SK-N-SH (cell line): Measurements from ENCODE around the gene FTO. TPM values are rescaled to one million over a fixed set of nuclear protein-coding genes. Genes with fewer than 3 reads are reported as not detected.

Experiments used
- CTCF ChIA-PET: fragments of 300-600, 350-600 bp; formaldehyde crosslinking; extraction: SDS; loops from one replicate; lab custom pipeline; 2021; lab: Yijun Ruan, JAX
- POLR2A ChIA-PET: fragments of 350-600 bp; sonication (Branson Sonifier 250); formaldehyde crosslinking; extraction: SDS; loops from one replicate; lab custom pipeline; 2020; ENCODE audit warnings: antibody characterized with exemption, inconsistent platforms; lab: Yijun Ruan, JAX
- DNase-seq: peaks from one replicate; pipeline ENCODE4 v3.0.0; 2012
- H2AFZ ChIP-seq: fragments of 200-600 bp; sonication (generic); 2 replicates; pipeline ENCODE4 v1.8.1; 2016; ENCODE audit warnings: antibody characterized with exemption, mild to moderate bottlenecking, low read depth
- H3F3A ChIP-seq: fragments of 200-600 bp; sonication (generic); replicated peaks from 2 replicates; pipeline ENCODE3; 2016; ENCODE audit warnings: antibody characterized with exemption, mild to moderate bottlenecking; ENCODE audit not compliant: insufficient read depth
- H3K27ac ChIP-seq, 2 experiments: fragments of 200-500 bp in 1 of 2; fragments of 200-600 bp in 1 of 2; sonication (Bioruptor generic) in 1 of 2; sonication (generic), shearing (Covaris generic) in 1 of 2; 2 replicates each; pipeline versions ENCODE4 v1.5.1 to v1.6.1; 2014 to 2016; ENCODE audit warnings: low read depth in 2 of 2, inconsistent platforms in 1 of 2, low read length in 1 of 2, mild to moderate bottlenecking in 1 of 2, mixed read lengths in 1 of 2
- H3K27me3 ChIP-seq: fragments of 200-600 bp; sonication (generic), shearing (Covaris generic); 2 replicates; pipeline ENCODE4 v1.6.1; 2016; ENCODE audit warnings: mixed run types; ENCODE audit not compliant: insufficient read depth
- H3K36me3 ChIP-seq, 2 experiments: fragments of 200-500 bp in 1 of 2; fragments of 200-600 bp in 1 of 2; sonication (Bioruptor generic) in 1 of 2; sonication (generic) in 1 of 2; replicated peaks in 1 of 2; 2 replicates each; pipeline versions ENCODE3 to v1.5.1; 2014 to 2016; ENCODE audit warnings: low read length in 1 of 2, mild to moderate bottlenecking in 1 of 2; ENCODE audit not compliant: insufficient read depth in 2 of 2, control insufficient read depth in 1 of 2
- H3K4me1 ChIP-seq, 2 experiments: fragments of 200-500 bp in 1 of 2; fragments of 200-600 bp in 1 of 2; sonication (Bioruptor generic) in 1 of 2; sonication (generic), shearing (Covaris generic) in 1 of 2; 2 replicates each; pipeline versions ENCODE4 v1.5.1 to v1.6.1; 2014 to 2016; ENCODE audit warnings: low read depth in 1 of 2, low read length in 1 of 2, mixed run types in 1 of 2; ENCODE audit not compliant: insufficient read depth in 2 of 2, control insufficient read depth in 1 of 2
- H3K4me2 ChIP-seq: fragments of 200-600 bp; sonication (generic), shearing (Covaris generic); 2 replicates; pipeline ENCODE4 v1.6.1; 2017; ENCODE audit warnings: mixed run types
- H3K4me3 ChIP-seq, 2 experiments: fragments of 200-500 bp in 1 of 2; fragments of 200-600 bp in 1 of 2; sonication (Bioruptor generic) in 1 of 2; sonication (generic), shearing (Covaris generic) in 1 of 2; 2 replicates each; pipeline versions ENCODE4 v1.5.1 to v1.8.1; 2014 to 2016; ENCODE audit warnings: low read depth in 2 of 2, inconsistent platforms in 1 of 2, low read length in 1 of 2, mild to moderate bottlenecking in 1 of 2, mixed read lengths in 1 of 2, moderate library complexity in 1 of 2
- H3K79me2 ChIP-seq: fragments of 200-600 bp; sonication (generic); 2 replicates; pipeline ENCODE4 v1.8.1; 2017; ENCODE audit warnings: mild to moderate bottlenecking; ENCODE audit not compliant: insufficient read depth
- H3K9ac ChIP-seq: fragments of 200-600 bp; sonication (generic); 2 replicates; pipeline ENCODE4 v1.6.1; 2017; ENCODE audit warnings: mixed run types
- H3K9me2 ChIP-seq: fragments of 200-600 bp; sonication (generic); 2 replicates; pipeline ENCODE4 v1.6.1; 2017; ENCODE audit warnings: mixed run types
- H3K9me3 ChIP-seq: fragments of 200-600 bp; sonication (generic); 2 replicates; pipeline ENCODE4 v1.6.1; 2017; ENCODE audit warnings: mixed run types, mild to moderate bottlenecking, moderate library complexity
- H4K20me1 ChIP-seq: fragments of 200-600 bp; sonication (generic); 2 replicates; pipeline ENCODE4 v1.6.1; 2017; ENCODE audit warnings: mild to moderate bottlenecking, mixed run types; ENCODE audit not compliant: insufficient read depth
- ELF1 ChIP-seq: IDR thresholded peaks from 2 replicates; pipeline ENCODE4 v1.4.0; 2012
- EP300 ChIP-seq, 2 experiments: IDR thresholded peaks; 2 replicates each; pipeline versions ENCODE4 v1.4.0 to v1.6.1; 2012; ENCODE audit warnings: borderline replicate concordance in 1 of 2, low read depth in 1 of 2, low read length in 1 of 2
- GABPA ChIP-seq: IDR thresholded peaks from 2 replicates; pipeline ENCODE4 v1.4.0; 2012; ENCODE audit warnings: low read depth, mild to moderate bottlenecking
- MXI1 ChIP-seq: IDR thresholded peaks from 2 replicates; pipeline ENCODE4 v1.6.1; 2012; ENCODE audit warnings: mild to moderate bottlenecking, low read depth, low read length, improper control_type of control experiment
- NFIC ChIP-seq: IDR thresholded peaks from 2 replicates; pipeline ENCODE4 v1.4.0; 2012; ENCODE audit warnings: borderline replicate concordance
- RAD21 ChIP-seq: IDR thresholded peaks from 2 replicates; pipeline ENCODE4 v1.6.1; 2012; ENCODE audit warnings: mild to moderate bottlenecking, low read length
- RCOR1 ChIP-seq: fragments of 150-350 bp; IDR thresholded peaks from 2 replicates; pipeline ENCODE4 v1.6.1; 2017; ENCODE audit warnings: antibody characterized with exemption, low read length
- RXRA ChIP-seq: IDR thresholded peaks from 2 replicates; pipeline ENCODE4 v1.4.0; 2012; ENCODE audit warnings: low read depth, mild to moderate bottlenecking, borderline replicate concordance
- TAF1 ChIP-seq: IDR thresholded peaks from 2 replicates; pipeline ENCODE4 v1.6.1; 2012; ENCODE audit warnings: low read depth, mild to moderate bottlenecking, low read length, moderate library complexity, borderline replicate concordance
- YY1 ChIP-seq: IDR thresholded peaks from 2 replicates; pipeline ENCODE4 v1.4.0; 2012; ENCODE audit warnings: low read depth, mild to moderate bottlenecking
- WGBS: methylation state at CpG from one replicate; pipeline ENCODE4 v1.1.6; 2017; ENCODE audit warnings: low lambda C conversion rate; 5-methylcytosine and 5-hydroxymethylcytosine counted together
- polyA plus RNA-seq, 3 experiments: library from polyadenylated mRNA; depleted of rRNA; stranded (reverse); fragments of >200 nt; gene quantifications; 2 replicates each; pipeline ENCODE4 v1.2.3, GENCODE V29; 2012
- TF ChIP-seq, protein P1 (sequence below): IDR thresholded peaks from 2 replicates; pipeline ENCODE4 v1.6.1; 2012; ENCODE audit warnings: mild to moderate bottlenecking, low read depth, low read length, moderate library complexity
- TF ChIP-seq, protein P2 (sequence below): IDR thresholded peaks from 2 replicates; pipeline ENCODE4 v1.4.0; 2012; ENCODE audit warnings: low read depth, borderline replicate concordance

Gene FTO
- polyA plus RNA-seq, 1 of the 3 experiments (the other 2 are of a cell fraction), result 41.2 TPM

DNA sequence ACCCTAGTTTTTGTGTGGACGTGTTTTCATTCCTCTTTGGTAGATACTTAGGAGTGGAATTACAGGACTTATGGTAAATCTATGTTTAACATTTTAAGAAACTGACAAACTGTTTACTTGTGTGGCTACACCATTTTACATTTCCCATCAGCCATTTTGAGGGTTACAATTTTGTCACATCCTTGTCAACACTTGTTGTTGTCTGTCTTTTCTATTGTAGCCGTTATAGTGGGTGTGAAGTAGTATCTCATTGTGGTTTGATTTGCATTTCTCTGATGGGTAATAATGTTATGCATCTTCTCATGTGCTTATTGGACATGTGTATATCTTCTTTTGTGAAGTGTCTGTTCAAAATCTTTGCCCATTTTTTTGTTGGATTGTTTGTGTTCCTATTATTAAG is 4.5 kb downstream of the FTO start:
- Histone ChIP-seq H3K9ac (no peak overlapping the region), H3K4me2 (no peak overlapping the region), H3K4me1 (peaks cover 0 to 6% of the 10 kb centered on the region in 2 experiments; a peak in 2 of 4 replicates), H3K36me3 (no peaks in the 10 kb centered on the region), H3F3A (peaks cover 7% of the 10 kb centered on the region), H3K9me2 (no peaks in the 10 kb centered on the region), H3K79me2 (peaks cover 83% of the 10 kb centered on the region), H3K27me3 (no peaks in the 10 kb centered on the region), H2AFZ (no peak overlapping the region), H3K9me3 (no peaks in the 10 kb centered on the region), H4K20me1 (no peaks in the 10 kb centered on the region), H3K4me3 (no peak overlapping the region), H3K27ac (no peak overlapping the region)
- 96% methylated on average over 2 of the region's 2 CpGs for WGBS
- no peak for DNase-seq
- ChIA-PET POLR2A (no interaction called here), CTCF (no interaction called here)
- TF ChIP-seq EP300 (IDR thresholded peaks at IDR 0.05; ENCODE audit: borderline replicate concordance in 1 of 2, low read depth in 1 of 2, low read length in 1 of 2) (no peak), RXRA (no peak), NFIC (no peak), RCOR1 (no peak), YY1 (no peak)
- TF ChIP-seq, protein P1, sequence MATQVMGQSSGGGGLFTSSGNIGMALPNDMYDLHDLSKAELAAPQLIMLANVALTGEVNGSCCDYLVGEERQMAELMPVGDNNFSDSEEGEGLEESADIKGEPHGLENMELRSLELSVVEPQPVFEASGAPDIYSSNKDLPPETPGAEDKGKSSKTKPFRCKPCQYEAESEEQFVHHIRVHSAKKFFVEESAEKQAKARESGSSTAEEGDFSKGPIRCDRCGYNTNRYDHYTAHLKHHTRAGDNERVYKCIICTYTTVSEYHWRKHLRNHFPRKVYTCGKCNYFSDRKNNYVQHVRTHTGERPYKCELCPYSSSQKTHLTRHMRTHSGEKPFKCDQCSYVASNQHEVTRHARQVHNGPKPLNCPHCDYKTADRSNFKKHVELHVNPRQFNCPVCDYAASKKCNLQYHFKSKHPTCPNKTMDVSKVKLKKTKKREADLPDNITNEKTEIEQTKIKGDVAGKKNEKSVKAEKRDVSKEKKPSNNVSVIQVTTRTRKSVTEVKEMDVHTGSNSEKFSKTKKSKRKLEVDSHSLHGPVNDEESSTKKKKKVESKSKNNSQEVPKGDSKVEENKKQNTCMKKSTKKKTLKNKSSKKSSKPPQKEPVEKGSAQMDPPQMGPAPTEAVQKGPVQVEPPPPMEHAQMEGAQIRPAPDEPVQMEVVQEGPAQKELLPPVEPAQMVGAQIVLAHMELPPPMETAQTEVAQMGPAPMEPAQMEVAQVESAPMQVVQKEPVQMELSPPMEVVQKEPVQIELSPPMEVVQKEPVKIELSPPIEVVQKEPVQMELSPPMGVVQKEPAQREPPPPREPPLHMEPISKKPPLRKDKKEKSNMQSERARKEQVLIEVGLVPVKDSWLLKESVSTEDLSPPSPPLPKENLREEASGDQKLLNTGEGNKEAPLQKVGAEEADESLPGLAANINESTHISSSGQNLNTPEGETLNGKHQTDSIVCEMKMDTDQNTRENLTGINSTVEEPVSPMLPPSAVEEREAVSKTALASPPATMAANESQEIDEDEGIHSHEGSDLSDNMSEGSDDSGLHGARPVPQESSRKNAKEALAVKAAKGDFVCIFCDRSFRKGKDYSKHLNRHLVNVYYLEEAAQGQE, result no peak

DNA sequence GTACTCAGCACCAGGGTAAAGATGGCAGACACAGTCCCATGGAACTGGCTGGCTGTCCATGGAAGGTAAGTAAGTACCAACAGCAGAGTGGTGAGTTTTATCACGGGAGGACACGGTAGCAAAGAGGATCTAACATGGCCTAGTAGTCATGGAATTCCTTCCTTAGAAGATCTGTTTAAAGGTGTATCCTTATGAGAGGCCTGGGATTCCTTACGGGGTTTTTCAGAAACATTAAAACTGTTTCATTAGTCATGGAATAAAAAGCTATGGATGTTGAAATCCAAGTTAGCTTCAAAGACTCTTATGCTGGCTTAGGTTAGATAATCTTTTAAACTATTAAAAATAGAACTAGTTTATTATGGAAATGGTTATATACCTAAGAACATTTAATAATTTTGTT is 7.4 kb downstream of the FTO start:
- H3K79me2 ChIP-seq, result peaks cover 81% of the 10 kb centered on the region
- H2AFZ ChIP-seq, result no peak overlapping the region
- H3K4me3 ChIP-seq, result no peak overlapping the region
- no peak overlapping the region for H3K4me2 ChIP-seq
- no peak for TF ChIP-seq TAF1
- no peak for TF ChIP-seq ELF1
- no peak for TF ChIP-seq RAD21
- no peak for TF ChIP-seq YY1
- TF ChIP-seq GABPA, result no peak
- TF ChIP-seq, protein P1, result no peak
- TF ChIP-seq MXI1, result no peak
- TF ChIP-seq, protein P2, sequence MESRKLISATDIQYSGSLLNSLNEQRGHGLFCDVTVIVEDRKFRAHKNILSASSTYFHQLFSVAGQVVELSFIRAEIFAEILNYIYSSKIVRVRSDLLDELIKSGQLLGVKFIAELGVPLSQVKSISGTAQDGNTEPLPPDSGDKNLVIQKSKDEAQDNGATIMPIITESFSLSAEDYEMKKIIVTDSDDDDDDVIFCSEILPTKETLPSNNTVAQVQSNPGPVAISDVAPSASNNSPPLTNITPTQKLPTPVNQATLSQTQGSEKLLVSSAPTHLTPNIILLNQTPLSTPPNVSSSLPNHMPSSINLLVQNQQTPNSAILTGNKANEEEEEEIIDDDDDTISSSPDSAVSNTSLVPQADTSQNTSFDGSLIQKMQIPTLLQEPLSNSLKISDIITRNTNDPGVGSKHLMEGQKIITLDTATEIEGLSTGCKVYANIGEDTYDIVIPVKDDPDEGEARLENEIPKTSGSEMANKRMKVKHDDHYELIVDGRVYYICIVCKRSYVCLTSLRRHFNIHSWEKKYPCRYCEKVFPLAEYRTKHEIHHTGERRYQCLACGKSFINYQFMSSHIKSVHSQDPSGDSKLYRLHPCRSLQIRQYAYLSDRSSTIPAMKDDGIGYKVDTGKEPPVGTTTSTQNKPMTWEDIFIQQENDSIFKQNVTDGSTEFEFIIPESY, result no peak
- H3F3A ChIP-seq, result peaks cover 7% of the 10 kb centered on the region
- ChIA-PET CTCF (no interaction called here), POLR2A (no interaction called here)
- H3K9ac ChIP-seq, result no peak overlapping the region
- H3K9me2 ChIP-seq, result no peaks in the 10 kb centered on the region
- H3K27ac ChIP-seq, result no peak overlapping the region
- H3K36me3 ChIP-seq, result no peaks in the 10 kb centered on the region
- no peaks in the 10 kb centered on the region for H3K27me3 ChIP-seq
- WGBS, result 98% methylated on average over 3 of the region's 3 CpGs
- no peak for DNase-seq
- H3K4me1 ChIP-seq, result peaks cover 5 to 10% of the 10 kb centered on the region in 2 experiments; a peak in 3 of 4 replicates
- H3K9me3 ChIP-seq, result no peaks in the 10 kb centered on the region
- no peaks in the 10 kb centered on the region; the same call in 1 of the 2 replicates for H4K20me1 ChIP-seq
